ENCODE measurements around the gene RXRA.

The RXRA gene

GRCh38 chr9:134338394-134339182 lies 12.3 kb downstream of the RXRA start:
- DNase-seq (ENCODE audit: low spot score), result no peak

GRCh38 chr9:134339183-134339806 lies 13.0 kb downstream of the RXRA start:
- no peak for DNase-seq (ENCODE audit: low spot score)

GRCh38 chr9:134340475-134341160 lies 14.4 kb downstream of the RXRA start:
- DNase-seq (ENCODE audit: low spot score), result no peak

GRCh38 chr9:134341306-134341705 lies 15.1 kb downstream of the RXRA start:
- DNase-seq (ENCODE audit: low spot score), result no peak

GRCh38 chr9:134341929-134342745 lies 15.9 kb downstream of the RXRA start:
- DNase-seq (ENCODE audit: low spot score), result no peak

GRCh38 chr9:134342746-134343115 lies 16.5 kb downstream of the RXRA start:
- no peak for DNase-seq (ENCODE audit: low spot score)

- DNase-seq (ENCODE audit: low spot score), result peak; percentile 58
Measured at GRCh38 chr9:134343637-134344036, 17.4 kb downstream of the RXRA start.

GRCh38 chr9:134344068-134344799 lies 18.0 kb downstream of the RXRA start:
- DNase-seq (ENCODE audit: low spot score), result peak; percentile 64

- DNase-seq (ENCODE audit: low spot score), result no peak
Measured at GRCh38 chr9:134344800-134345310, 18.6 kb downstream of the RXRA start.

- no peak for DNase-seq (ENCODE audit: low spot score)
Measured at GRCh38 chr9:134345737-134346136, 19.5 kb downstream of the RXRA start.

GRCh38 chr9:134346151-134346550 lies 19.9 kb downstream of the RXRA start:
- peak; percentile 88 for DNase-seq (ENCODE audit: low spot score)

- no peak for DNase-seq (ENCODE audit: low spot score)
Measured at GRCh38 chr9:134346840-134347583, 20.8 kb downstream of the RXRA start.

- DNase-seq (ENCODE audit: low spot score), result no peak
Measured at GRCh38 chr9:134347996-134348395, 21.7 kb downstream of the RXRA start.

- no peak for DNase-seq (ENCODE audit: low spot score)
Measured at GRCh38 chr9:134348404-134349155, 22.3 kb downstream of the RXRA start.

- no peak for DNase-seq (ENCODE audit: low spot score)
Measured at GRCh38 chr9:134349936-134350335, 23.7 kb downstream of the RXRA start.

GRCh38 chr9:134350416-134350994 lies 24.2 kb downstream of the RXRA start:
- no peak for DNase-seq (ENCODE audit: low spot score)

GRCh38 chr9:134351606-134352176 lies 25.4 kb downstream of the RXRA start:
- no peak for DNase-seq (ENCODE audit: low spot score)

- DNase-seq (ENCODE audit: low spot score), result no peak
Measured at GRCh38 chr9:134352247-134352933, 26.1 kb downstream of the RXRA start.

- DNase-seq (ENCODE audit: low spot score), result no peak
Measured at GRCh38 chr9:134353539-134353938, 27.3 kb downstream of the RXRA start.
